Measurements from ENCODE around the gene PTPN3. TPM values are rescaled to one million over a fixed set of nuclear protein-coding genes. Genes with fewer than 3 reads are reported as not detected.

Gene PTPN3
- polyA plus RNA-seq, 1 of the 3 experiments (the other 2 are of a cell fraction): 7.5 TPM

DNA sequence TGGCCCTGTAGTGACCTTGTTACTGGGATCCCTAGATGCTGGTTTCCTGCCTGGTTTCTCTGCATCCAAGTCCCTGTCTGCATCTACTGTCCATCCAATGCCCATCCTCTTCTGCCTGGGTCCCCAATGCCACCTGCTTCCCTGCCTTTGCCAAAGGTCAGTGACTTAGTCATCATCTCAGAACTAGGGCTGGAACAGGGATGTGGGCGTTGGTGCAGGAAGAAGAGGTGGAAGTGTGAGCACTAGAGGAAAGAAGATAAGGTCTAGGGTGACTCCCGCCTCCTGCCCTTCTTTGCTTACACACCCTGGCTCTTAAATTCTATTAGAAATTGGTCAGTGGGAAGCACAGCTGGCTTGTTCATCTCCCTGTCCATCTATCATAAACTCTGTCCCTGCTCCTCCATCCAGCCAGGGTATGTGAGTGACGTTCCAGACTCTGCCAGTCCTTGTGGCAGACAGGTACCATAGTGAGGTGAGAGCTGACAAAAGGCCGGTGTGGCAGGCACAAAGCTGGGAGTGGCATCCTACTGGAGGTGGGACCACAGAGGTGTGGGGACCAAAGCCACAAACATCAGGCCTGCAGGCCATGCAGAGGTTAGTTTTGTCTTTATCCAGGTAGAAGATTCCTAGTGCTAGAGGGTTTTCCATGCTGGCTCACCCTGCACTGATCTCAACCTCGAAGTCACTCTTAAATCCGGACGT is 9.2 kb downstream of the PTPN3 start:
- POLR2A ChIA-PET: no interaction called here

More for the DNA sequence above, 9.2 kb downstream of the PTPN3 start:
- no peaks in the 10 kb centered on the region for H3K36me3 ChIP-seq (replicated peaks in 1 of 2; ENCODE audit: control insufficient read depth in 1 of 2, insufficient read depth in 2 of 2, low read length in 1 of 2)
- H2AFZ ChIP-seq (ENCODE audit: low read depth): no peak overlapping the region
- no peak for DNase-seq
- H3K9me3 ChIP-seq: no peaks in the 10 kb centered on the region
- 72% methylated on average over 6 of the region's 7 CpGs for WGBS (ENCODE audit: low lambda C conversion rate)
- no peaks in the 10 kb centered on the region for H3F3A ChIP-seq (replicated peaks; ENCODE audit: insufficient read depth)
- H3K79me2 ChIP-seq (ENCODE audit: insufficient read depth): peaks cover 54% of the 10 kb centered on the region; the same call in 1 of the 2 replicates
- peaks cover 21% of the 10 kb centered on the region; the same call in 1 of the 2 replicates for H4K20me1 ChIP-seq (ENCODE audit: insufficient read depth)
- CTCF ChIA-PET: interaction anchor here (1.1 to 1.4 kb wide), 2 partner anchors 16 to 48 kb away, joined by 3 to 4 read pairs; no protein-coding TSS in a partner anchor
- H3K27me3 ChIP-seq (ENCODE audit: insufficient read depth): no peaks in the 10 kb centered on the region
- H3K9ac ChIP-seq: no peak overlapping the region
- no peaks in the 10 kb centered on the region for H3K9me2 ChIP-seq
- no peak overlapping the region for H3K27ac ChIP-seq (ENCODE audit: low read depth in 2 of 2, low read length in 1 of 2)
- no peak overlapping the region for H3K4me2 ChIP-seq
- peaks cover 0 to 7% of the 10 kb centered on the region in 2 experiments; a peak in 1 of 4 replicates for H3K4me1 ChIP-seq (ENCODE audit: control insufficient read depth in 1 of 2, insufficient read depth in 2 of 2, low read depth in 1 of 2, low read length in 1 of 2)
- H3K4me3 ChIP-seq (ENCODE audit: low read depth in 2 of 2, low read length in 1 of 2): no peak overlapping the region
- no peak for TF ChIP-seq IRF3 (IDR thresholded peaks at IDR 0.05; ENCODE audit: low read depth, low read length)
- no peak for TF ChIP-seq FOXM1 (IDR thresholded peaks at IDR 0.05; ENCODE audit: low read depth)
- TF ChIP-seq TCF12 (IDR thresholded peaks at IDR 0.05): no peak
- no peak for TF ChIP-seq POLR2AphosphoS5 (IDR thresholded peaks at IDR 0.05; ENCODE audit: low read depth, low read length)
- TF ChIP-seq MEF2A (IDR thresholded peaks at IDR 0.05; ENCODE audit: borderline replicate concordance, low read depth): no peak
- no peak for TF ChIP-seq YY1 (IDR thresholded peaks at IDR 0.05; ENCODE audit: low read depth)
- no peak for TF ChIP-seq PBX3 (IDR thresholded peaks at IDR 0.05)
- TF ChIP-seq TAF1 (IDR thresholded peaks at IDR 0.05; ENCODE audit: borderline replicate concordance, low read depth, low read length): no peak
- TF ChIP-seq ELF1 (IDR thresholded peaks at IDR 0.05): no peak
- no peak for TF ChIP-seq REST (IDR thresholded peaks at IDR 0.05; ENCODE audit: low read depth, low read length)
- TF ChIP-seq FOSL2 (IDR thresholded peaks at IDR 0.05; ENCODE audit: borderline replicate concordance, low read depth): no peak
- no peak for TF ChIP-seq TEAD4 (IDR thresholded peaks at IDR 0.05; ENCODE audit: borderline replicate concordance, insufficient read depth)
- TF ChIP-seq FOXJ3 (CRISPR knock-in tag; IDR thresholded peaks at IDR 0.05): no peak
- TF ChIP-seq, protein P1, sequence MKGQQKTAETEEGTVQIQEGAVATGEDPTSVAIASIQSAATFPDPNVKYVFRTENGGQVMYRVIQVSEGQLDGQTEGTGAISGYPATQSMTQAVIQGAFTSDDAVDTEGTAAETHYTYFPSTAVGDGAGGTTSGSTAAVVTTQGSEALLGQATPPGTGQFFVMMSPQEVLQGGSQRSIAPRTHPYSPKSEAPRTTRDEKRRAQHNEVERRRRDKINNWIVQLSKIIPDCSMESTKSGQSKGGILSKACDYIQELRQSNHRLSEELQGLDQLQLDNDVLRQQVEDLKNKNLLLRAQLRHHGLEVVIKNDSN (IDR thresholded peaks at IDR 0.05; ENCODE audit: borderline replicate concordance, low read depth): no peak
- TF ChIP-seq JUND (IDR thresholded peaks at IDR 0.05): no peak
- TF ChIP-seq SMC3 (IDR thresholded peaks at IDR 0.05; ENCODE audit: low read depth, low read length): no peak
